Endometrial microvascular endothelial cells (primary cell): ENCODE results near the gene CHPF. TPM values are rescaled to one million over a fixed set of nuclear protein-coding genes. Genes with fewer than 3 reads are reported as not detected.

Experiments
- in situ Hi-C: cut with HindIII; loops from 2 replicates; pipeline ENCODE4 v1.10.0; 2017; ENCODE audit warnings: low sequenced_read_pairs, low pct_unique_long_range_greater_than_20kb; ENCODE audit errors: inconsistent ontology term
- total RNA-seq: library from RNA; depleted of rRNA; stranded (reverse); fragments of >200 nt; gene quantifications from one replicate; pipeline ENCODE4 v1.2.3, GENCODE V29; 2015; ENCODE audit errors: inconsistent ontology term

CHPF gene
- 3.4 TPM for total RNA-seq

GRCh38 chr2:219543596-219544358 is at the start of gene CHPF, which contains the start of gene TMEM198:
TSS of gene CHPF (minus strand) at chr2:219543809. CDS start at chr2:219543538, 271 bp downstream.
TSS of gene TMEM198 (plus strand) at chr2:219544028. CDS start at chr2:219544728, 700 bp downstream.
- in situ Hi-C loops, result no loop called here

GRCh38 chr2:219593154-219593553 is 49.5 kb upstream of the CHPF start:
- in situ Hi-C loops, result no loop called here

- in situ Hi-C loops, result no loop called here
Observed at GRCh38 chr2:219592736-219593135, 49.1 kb upstream of the CHPF start.

- in situ Hi-C loops, result no loop called here
Observed at GRCh38 chr2:219591091-219591490, 47.5 kb upstream of the CHPF start.

- in situ Hi-C loops, result no loop called here
Observed at GRCh38 chr2:219581346-219581745, 37.7 kb upstream of the CHPF start.

GRCh38 chr2:219578811-219579613 is 35.4 kb upstream of the CHPF start:
- in situ Hi-C loops, result no loop called here

- in situ Hi-C loops, result no loop called here
Observed at GRCh38 chr2:219576505-219577388, 33.1 kb upstream of the CHPF start.

GRCh38 chr2:219575566-219576504 is 32.2 kb upstream of the CHPF start:
- in situ Hi-C loops, result no loop called here

GRCh38 chr2:219574484-219575311 is 31.1 kb upstream of the CHPF start:
- in situ Hi-C loops, result no loop called here

- in situ Hi-C loops, result no loop called here
Observed at GRCh38 chr2:219573166-219573565, 29.6 kb upstream of the CHPF start.

GRCh38 chr2:219572237-219573001 is 28.8 kb upstream of the CHPF start, which contains the start of gene INHA:
TSS of gene INHA (plus strand) at chr2:219572310. CDS start at chr2:219572375, 65 bp downstream.
- in situ Hi-C loops, result no loop called here

GRCh38 chr2:219571311-219572236 is 28.0 kb upstream of the CHPF start, which contains the start of gene OBSL1:
TSS of gene OBSL1 (minus strand) at chr2:219571539. CDS start at chr2:219571232, 307 bp downstream.
- in situ Hi-C loops, result no loop called here

GRCh38 chr2:219570924-219571310 is 27.3 kb upstream of the CHPF start:
- in situ Hi-C loops, result no loop called here

GRCh38 chr2:219570194-219570923 is 26.8 kb upstream of the CHPF start:
- in situ Hi-C loops, result no loop called here

GRCh38 chr2:219569635-219570034 is 26.0 kb upstream of the CHPF start:
- in situ Hi-C loops, result no loop called here
